Spinal cord (tissue), 10 donors: Measurements from ENCODE around the gene TUBB4A. TPM values are rescaled to one million over a fixed set of nuclear protein-coding genes. Genes with fewer than 3 reads are reported as not detected.

Experiments
- DNase-seq, 6 donors: peaks; one replicate each; pipeline versions ENCODE4 v3.0.0 to v3.0.0-alpha.2; 2013 to 2015; ENCODE audit warnings: low spot score in 6 of 6, low read depth in 4 of 6
- H3K27ac ChIP-seq: one replicate; pipeline ENCODE4 v1.5.1; 2013; ENCODE audit warnings: low read depth, low read length, control low read depth
- H3K27me3 ChIP-seq: one replicate; pipeline ENCODE4 v1.6.1; 2013; ENCODE audit warnings: low read length; ENCODE audit not compliant: control insufficient read depth, insufficient read depth
- H3K36me3 ChIP-seq: one replicate; pipeline ENCODE4 v1.6.1; 2013; ENCODE audit warnings: low read length; ENCODE audit not compliant: control insufficient read depth, insufficient read depth
- H3K4me1 ChIP-seq: one replicate; pipeline ENCODE4 v1.6.1; 2013; ENCODE audit warnings: low read length; ENCODE audit not compliant: control insufficient read depth, insufficient read depth
- H3K4me3 ChIP-seq: one replicate; pipeline ENCODE4 v1.5.1; 2013; ENCODE audit warnings: low read depth, low read length, control low read depth
- H3K9me3 ChIP-seq: one replicate; pipeline ENCODE4 v1.6.1; 2013; ENCODE audit warnings: low read length; ENCODE audit not compliant: control insufficient read depth, insufficient read depth
- WGBS: methylation state at CpG from one replicate; pipeline ENCODE4 v1.1.5; 2013; ENCODE audit warnings: missing lambda C conversion rate; ENCODE audit not compliant: insufficient coverage; 5-methylcytosine and 5-hydroxymethylcytosine counted together
- polyA plus RNA-seq, 2 donors: library from polyadenylated mRNA; unstranded; fragments of 120-200 nt; gene quantifications; one replicate each; pipeline ENCODE4 v1.2.1, GENCODE V29; 2013; ENCODE audit not compliant: insufficient read length in 2 of 2
- total RNA-seq, 2 donors: library from RNA; depleted of rRNA in 1 of 2; stranded (reverse); fragments of 120-200 nt in 1 of 2; fragments of >200 nt in 1 of 2; gene quantifications; one replicate each; pipeline versions ENCODE4 v1.2.3 to v1.2.4, GENCODE V29; 2013 to 2014
- donor health status: healthy.

TUBB4A gene
- total and polyA plus RNA-seq, 4 donors: 42.2 to 644 (median 343) TPM

DNA sequence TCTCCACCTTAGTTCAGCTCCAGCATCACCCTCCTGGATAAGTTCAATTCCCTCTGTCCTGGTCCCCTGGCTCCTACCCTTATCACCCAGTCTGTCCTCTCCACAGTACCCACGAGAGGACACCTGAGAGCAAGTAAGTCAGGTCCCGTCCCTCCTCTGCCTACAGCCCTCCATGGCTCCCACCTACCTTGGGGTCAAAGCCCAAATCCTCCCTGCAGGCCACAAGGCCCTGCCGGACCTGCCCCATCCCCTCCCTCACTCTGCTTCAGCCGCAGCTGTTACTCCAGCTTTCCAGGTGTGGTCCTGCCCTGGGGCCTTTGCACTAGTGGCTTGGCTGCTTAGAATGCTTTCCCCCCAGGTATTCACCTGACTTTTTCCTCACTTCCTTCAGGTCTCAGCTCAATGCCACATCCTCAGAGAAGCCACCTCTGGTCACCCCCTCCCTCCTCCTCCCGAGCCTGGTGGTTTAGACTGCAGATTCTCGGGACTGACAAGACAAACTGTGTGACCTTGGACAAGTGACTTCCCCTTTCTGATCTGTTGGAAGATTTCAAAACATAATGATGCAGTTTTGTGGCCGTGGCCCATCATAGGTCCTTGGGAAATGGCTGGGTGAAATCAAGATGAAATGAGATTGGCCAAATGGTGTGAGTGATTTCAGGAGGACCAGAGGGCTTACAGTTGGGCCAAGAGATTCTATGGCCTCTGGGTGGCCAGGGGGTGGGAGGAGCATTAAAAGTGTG, 3.6 kb downstream of the TUBB4A start:
- no peaks in the 10 kb centered on the region for H3K27me3 ChIP-seq
- no peak overlapping the region for H3K27ac ChIP-seq
- no peaks in the 10 kb centered on the region for H3K9me3 ChIP-seq
- H3K4me1 ChIP-seq: peaks cover 27% of the 10 kb centered on the region
- peaks cover 51% of the 10 kb centered on the region for H3K36me3 ChIP-seq
- H3K4me3 ChIP-seq: no peak overlapping the region
- no peak for DNase-seq
- 89% methylated on average over 7 of the region's 7 CpGs for WGBS

DNA sequence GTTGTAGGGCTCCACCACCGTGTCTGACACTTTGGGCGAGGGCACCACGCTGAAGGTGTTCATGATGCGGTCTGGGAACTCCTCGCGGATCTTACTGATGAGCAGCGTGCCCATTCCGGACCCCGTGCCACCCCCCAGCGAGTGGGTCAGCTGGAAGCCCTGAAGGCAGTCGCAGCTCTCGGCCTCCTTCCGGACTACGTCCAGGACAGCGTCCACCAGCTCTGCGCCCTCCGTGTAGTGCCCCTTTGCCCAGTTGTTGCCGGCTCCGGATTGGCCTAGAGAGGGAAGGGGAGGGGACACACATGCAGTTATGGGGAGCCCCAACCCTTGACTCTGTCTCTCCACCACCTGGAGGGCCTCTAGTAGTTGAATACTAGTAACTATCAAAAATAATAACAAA, 6.2 kb downstream of the TUBB4A start:
- H3K27me3 ChIP-seq: no peaks in the 10 kb centered on the region
- WGBS: 95% methylated on average over 17 of the region's 19 CpGs
- H3K9me3 ChIP-seq: peaks cover 4% of the 10 kb centered on the region
- no peak for DNase-seq
- peaks cover 10% of the 10 kb centered on the region for H3K4me1 ChIP-seq
- no peak overlapping the region for H3K27ac ChIP-seq
- H3K36me3 ChIP-seq: peaks cover 48% of the 10 kb centered on the region
- H3K4me3 ChIP-seq: no peak overlapping the region

GRCh38 chr19:6494438-6495036, 7.6 kb downstream of the TUBB4A start:
- peaks cover 4% of the 10 kb centered on the region for H3K4me1 ChIP-seq
- no peak overlapping the region for H3K27ac ChIP-seq
- no peak for DNase-seq
- H3K27me3 ChIP-seq: no peaks in the 10 kb centered on the region
- H3K4me3 ChIP-seq: no peak overlapping the region
- peaks cover 43% of the 10 kb centered on the region for H3K36me3 ChIP-seq
- WGBS: 88% methylated on average over 7 of the region's 8 CpGs
- H3K9me3 ChIP-seq: peaks cover 4% of the 10 kb centered on the region

DNA sequence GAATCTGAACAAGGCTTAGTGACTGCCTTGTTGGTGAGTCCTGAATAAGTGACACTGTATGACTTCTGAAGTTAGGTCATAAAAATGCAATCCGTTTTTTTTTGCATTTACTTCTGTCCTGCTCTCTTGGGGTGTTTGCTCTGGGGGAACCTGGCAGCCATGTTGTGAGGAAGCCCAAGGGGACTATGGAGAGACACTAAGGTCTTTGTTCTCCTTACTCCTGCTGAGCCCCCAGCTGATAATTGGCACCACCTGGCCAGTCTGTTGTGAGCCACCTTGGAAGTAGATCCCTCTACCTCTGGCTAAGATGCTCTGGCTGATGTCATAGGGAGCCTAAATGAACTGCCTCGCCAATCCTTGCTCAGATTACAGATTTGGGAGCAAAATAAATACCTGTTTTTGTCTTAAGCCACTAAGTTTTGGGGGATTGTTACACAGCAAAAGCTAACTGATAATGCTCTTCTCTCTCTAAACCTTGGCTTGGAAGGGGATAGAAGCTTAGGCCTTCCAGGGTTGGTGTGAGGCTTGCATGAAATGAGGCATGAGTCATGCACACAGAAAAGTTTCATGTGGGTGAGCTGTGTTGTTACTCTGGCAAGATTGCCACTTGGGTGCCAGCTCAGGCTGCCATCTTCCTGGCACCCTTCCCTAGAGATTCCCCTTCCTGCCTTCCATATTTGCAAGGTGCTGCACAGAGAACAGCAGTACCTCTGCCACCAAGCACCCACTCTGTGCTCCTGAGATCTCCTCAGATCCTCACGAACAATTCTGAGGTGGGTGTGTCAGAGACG, 10.1 kb downstream of the TUBB4A start:
- H3K4me3 ChIP-seq: no peak overlapping the region
- 84% methylated on average over 4 of the region's 4 CpGs for WGBS
- no peaks in the 10 kb centered on the region for H3K27me3 ChIP-seq
- H3K27ac ChIP-seq: no peak overlapping the region
- peaks cover 4% of the 10 kb centered on the region for H3K9me3 ChIP-seq
- H3K4me1 ChIP-seq: no peaks in the 10 kb centered on the region
- no peak for DNase-seq
- peaks cover 24% of the 10 kb centered on the region for H3K36me3 ChIP-seq

- no peaks in the 10 kb centered on the region for H3K27me3 ChIP-seq
- no peak overlapping the region for H3K4me3 ChIP-seq
- H3K27ac ChIP-seq: no peak overlapping the region
- peaks cover 4% of the 10 kb centered on the region for H3K9me3 ChIP-seq
- WGBS: 89% methylated on average over 1 of the region's 2 CpGs
- DNase-seq: no peak
- no peaks in the 10 kb centered on the region for H3K4me1 ChIP-seq
- H3K36me3 ChIP-seq: peaks cover 13% of the 10 kb centered on the region
Measured at GRCh38 chr19:6490134-6490533, 12.0 kb downstream of the TUBB4A start.

- Histone ChIP-seq H3K27me3 (no peaks in the 10 kb centered on the region), H3K4me1 (no peaks in the 10 kb centered on the region), H3K36me3 (peaks cover 6% of the 10 kb centered on the region), H3K27ac (no peak overlapping the region), H3K4me3 (no peak overlapping the region), H3K9me3 (peaks cover 4% of the 10 kb centered on the region)
- WGBS: 85% methylated on average over 7 of the region's 15 CpGs
- DNase-seq: no peak
Measured at GRCh38 chr19:6489278-6490061, 12.6 kb downstream of the TUBB4A start.

GRCh38 chr19:6484831-6485230, 17.3 kb downstream of the TUBB4A start:
- Histone ChIP-seq H3K27me3 (no peaks in the 10 kb centered on the region), H3K36me3 (no peaks in the 10 kb centered on the region), H3K9me3 (no peaks in the 10 kb centered on the region), H3K4me3 (no peak overlapping the region), H3K4me1 (no peaks in the 10 kb centered on the region), H3K27ac (no peak overlapping the region)
- WGBS: 97% methylated on average over 4 of the region's 7 CpGs
- DNase-seq: no peak

DNA sequence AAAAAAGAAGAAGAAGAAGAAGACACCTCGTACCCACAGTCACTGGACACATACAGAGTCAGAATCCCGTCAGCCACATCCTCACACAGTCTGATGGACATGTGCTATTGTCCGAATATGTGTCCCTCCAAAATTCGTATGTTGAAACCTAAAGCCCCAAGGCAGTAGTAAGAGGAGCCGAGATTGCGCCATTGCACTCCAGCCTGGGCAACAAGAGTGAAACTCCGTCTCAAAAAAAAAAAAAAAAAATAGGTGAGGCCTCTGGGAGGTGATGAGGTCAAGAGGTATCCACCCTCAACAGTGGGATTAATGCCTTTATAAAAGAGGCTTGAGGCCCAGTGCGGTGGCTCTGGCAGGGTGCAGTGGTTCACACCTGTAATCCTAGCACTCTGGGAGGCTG, 17.9 kb downstream of the TUBB4A start:
- Histone ChIP-seq H3K4me3 (no peak overlapping the region), H3K9me3 (no peaks in the 10 kb centered on the region), H3K4me1 (no peaks in the 10 kb centered on the region), H3K27me3 (no peaks in the 10 kb centered on the region), H3K36me3 (no peaks in the 10 kb centered on the region), H3K27ac (no peak overlapping the region)
- DNase-seq: no peak
- WGBS: 94% methylated on average over 6 of the region's 8 CpGs

- Histone ChIP-seq H3K9me3 (peaks cover 1% of the 10 kb centered on the region), H3K4me1 (no peaks in the 10 kb centered on the region), H3K27me3 (no peaks in the 10 kb centered on the region), H3K36me3 (no peaks in the 10 kb centered on the region), H3K27ac (no peak overlapping the region), H3K4me3 (no peak overlapping the region)
- no peak for DNase-seq
- WGBS: 60% methylated on average over 1 of the region's 3 CpGs
Measured at GRCh38 chr19:6483235-6483634, 18.9 kb downstream of the TUBB4A start.
